OCI-LY3 (cell line): ENCODE data around the gene PEAK3.

ENCODE experiments used
- H2AFZ ChIP-seq: fragments of 200-600, 300-600 bp; shearing (Covaris generic); 2 replicates; pipeline ENCODE4 v1.6.0; 2014; ENCODE audit warnings: antibody characterized with exemption, low read depth, low read length
- H3K27ac ChIP-seq: fragments of 200-600, 300-600 bp; sonication (generic); 2 replicates; pipeline ENCODE4 v1.5.1; 2014; ENCODE audit warnings: mild to moderate bottlenecking, low read length, moderate library complexity, mixed read lengths
- H3K27me3 ChIP-seq: fragments of 200-600, 300-600 bp; sonication (generic); 2 replicates; pipeline ENCODE4 v1.6.1; 2014; ENCODE audit warnings: low read depth, low read length, mixed read lengths
- H3K36me3 ChIP-seq: fragments of 200-600, 300-600 bp; sonication (generic); replicated peaks from 2 replicates; pipeline ENCODE3; 2014; ENCODE audit warnings: low read depth, low read length, mixed read lengths
- H3K4me1 ChIP-seq: fragments of 300-600, 200-600 bp; sonication (generic); 2 replicates; pipeline ENCODE4 v1.6.1; 2014; ENCODE audit warnings: low read length, mixed read lengths
- H3K4me2 ChIP-seq: fragments of 200-600, 300-600 bp; sonication (generic); 2 replicates; pipeline ENCODE4 v1.6.1; 2014; ENCODE audit warnings: low read length, mixed read lengths
- H3K4me3 ChIP-seq: fragments of 300-600, 200-600 bp; sonication (generic); 2 replicates; pipeline ENCODE4 v1.5.1; 2014; ENCODE audit warnings: antibody characterized with exemption, mild to moderate bottlenecking, low read length, moderate library complexity
- H3K79me2 ChIP-seq: fragments of 300-600, 200-600 bp; shearing (Covaris generic); 2 replicates; pipeline ENCODE4 v1.6.1; 2014; ENCODE audit warnings: mild to moderate bottlenecking, low read length, mixed read lengths
- H3K9ac ChIP-seq: fragments of 300-600, 200-600 bp; shearing (Covaris generic); 2 replicates; pipeline ENCODE4 v1.6.0; 2014; ENCODE audit warnings: mild to moderate bottlenecking, low read length, moderate library complexity
- H3K9me3 ChIP-seq: fragments of 200-600, 300-600 bp; shearing (Covaris generic); 2 replicates; pipeline ENCODE4 v1.6.1; 2014; ENCODE audit warnings: low read length, mixed read lengths; ENCODE audit not compliant: insufficient read depth
- H4K20me1 ChIP-seq: fragments of 200-600, 300-600 bp; sonication (generic); 2 replicates; pipeline ENCODE4 v1.6.1; 2016; ENCODE audit warnings: low read length, mixed read lengths; ENCODE audit not compliant: insufficient read depth
- EZH2phosphoT487 ChIP-seq: fragments of 200-600 bp; shearing (Covaris generic); IDR thresholded peaks from 2 replicates; pipeline ENCODE4 v1.6.1; 2018; ENCODE audit warnings: antibody characterized with exemption, mixed run types, low read depth
- TF ChIP-seq, protein P1 (sequence below): fragments of 200-600, 300-600 bp; sonication (generic); IDR thresholded peaks from 2 replicates; pipeline ENCODE4 v1.5.1; 2014; ENCODE audit warnings: antibody characterized with exemption, low read length, low read depth

PEAK3 gene

DNA sequence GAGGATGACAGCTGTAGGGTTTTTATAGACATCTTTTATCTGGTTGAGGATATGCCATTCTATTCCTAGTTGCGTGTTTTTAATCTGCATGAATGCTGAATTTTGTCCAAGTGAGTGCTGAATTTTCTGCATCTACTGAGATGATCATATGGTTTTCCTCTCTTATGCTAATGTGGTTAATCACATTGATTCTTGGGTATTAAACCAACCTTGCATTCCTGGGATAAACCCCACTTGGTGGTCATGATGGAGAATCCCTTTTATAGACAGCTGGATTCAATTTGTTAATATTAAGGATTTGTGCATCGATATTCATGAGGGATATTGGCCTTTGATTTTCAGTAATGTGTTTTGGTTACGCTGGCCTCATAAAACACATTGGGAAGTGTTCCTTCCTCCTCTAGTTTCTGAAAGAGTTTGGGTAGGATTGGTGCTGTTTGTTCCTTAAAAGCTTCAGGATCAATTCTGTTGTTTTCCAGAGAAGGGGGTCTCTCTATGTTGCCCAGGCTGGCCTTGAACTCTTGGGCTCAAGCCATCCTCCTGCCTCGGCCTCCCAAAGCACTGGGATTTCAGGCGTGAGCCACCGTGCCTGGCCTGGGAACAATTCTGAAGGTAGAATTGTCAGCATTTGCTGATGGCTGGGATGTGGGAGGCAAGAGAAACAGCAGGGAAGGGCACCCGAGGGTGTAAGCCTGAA is 33.3 kb upstream of the PEAK3 start:
- Histone ChIP-seq H3K27me3 (peaks cover 12% of the 10 kb centered on the region), H3K27ac (no peak overlapping the region), H2AFZ (no peak overlapping the region), H4K20me1 (no peaks in the 10 kb centered on the region), H3K4me3 (no peak overlapping the region), H3K4me2 (no peak overlapping the region), H3K79me2 (no peaks in the 10 kb centered on the region), H3K36me3 (no peaks in the 10 kb centered on the region), H3K4me1 (no peaks in the 10 kb centered on the region), H3K9ac (no peak overlapping the region), H3K9me3 (peaks cover 8% of the 10 kb centered on the region; the same call in 1 of the 2 replicates)
- TF ChIP-seq, protein P1, sequence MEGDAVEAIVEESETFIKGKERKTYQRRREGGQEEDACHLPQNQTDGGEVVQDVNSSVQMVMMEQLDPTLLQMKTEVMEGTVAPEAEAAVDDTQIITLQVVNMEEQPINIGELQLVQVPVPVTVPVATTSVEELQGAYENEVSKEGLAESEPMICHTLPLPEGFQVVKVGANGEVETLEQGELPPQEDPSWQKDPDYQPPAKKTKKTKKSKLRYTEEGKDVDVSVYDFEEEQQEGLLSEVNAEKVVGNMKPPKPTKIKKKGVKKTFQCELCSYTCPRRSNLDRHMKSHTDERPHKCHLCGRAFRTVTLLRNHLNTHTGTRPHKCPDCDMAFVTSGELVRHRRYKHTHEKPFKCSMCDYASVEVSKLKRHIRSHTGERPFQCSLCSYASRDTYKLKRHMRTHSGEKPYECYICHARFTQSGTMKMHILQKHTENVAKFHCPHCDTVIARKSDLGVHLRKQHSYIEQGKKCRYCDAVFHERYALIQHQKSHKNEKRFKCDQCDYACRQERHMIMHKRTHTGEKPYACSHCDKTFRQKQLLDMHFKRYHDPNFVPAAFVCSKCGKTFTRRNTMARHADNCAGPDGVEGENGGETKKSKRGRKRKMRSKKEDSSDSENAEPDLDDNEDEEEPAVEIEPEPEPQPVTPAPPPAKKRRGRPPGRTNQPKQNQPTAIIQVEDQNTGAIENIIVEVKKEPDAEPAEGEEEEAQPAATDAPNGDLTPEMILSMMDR: no peak
- no peak for TF ChIP-seq EZH2phosphoT487

DNA sequence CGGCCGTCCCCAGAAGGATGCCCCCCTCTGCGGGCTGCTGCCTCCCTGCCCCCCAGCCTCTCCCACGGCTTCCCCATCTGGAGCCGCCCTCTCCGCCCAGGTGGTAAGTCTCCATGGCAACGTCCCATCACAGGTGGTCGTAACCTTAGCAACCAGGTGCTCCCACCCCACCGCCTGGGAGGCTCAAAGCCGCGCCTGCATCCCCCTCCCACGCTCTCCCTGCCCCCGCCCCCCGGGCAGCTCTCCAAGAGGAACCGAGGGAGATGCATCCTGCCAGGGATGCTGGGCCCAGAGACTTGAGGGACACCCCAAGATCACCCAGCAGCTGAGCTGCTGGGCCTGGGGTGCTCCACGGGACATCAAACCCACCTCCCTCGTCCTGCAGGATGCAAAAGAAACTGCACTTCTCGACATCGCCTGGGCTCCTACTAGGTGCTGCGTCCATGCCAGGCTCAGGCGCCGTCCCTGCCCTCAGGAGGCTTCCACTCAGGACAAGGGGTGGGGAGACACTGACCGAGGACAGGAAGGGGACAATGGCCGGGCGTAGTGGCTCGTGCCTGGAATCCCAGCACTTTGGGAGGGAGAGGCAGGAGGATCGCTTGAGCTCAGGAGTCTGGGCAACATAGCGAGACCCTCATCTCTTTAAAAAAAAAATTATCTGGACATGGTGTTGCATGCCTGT is 31.0 kb upstream of the PEAK3 start:
- TF ChIP-seq, protein P1: no peak
- no peak for TF ChIP-seq EZH2phosphoT487
- Histone ChIP-seq H3K9ac (no peak overlapping the region), H3K79me2 (no peaks in the 10 kb centered on the region), H3K9me3 (peaks cover 8% of the 10 kb centered on the region; the same call in 1 of the 2 replicates), H3K4me2 (no peak overlapping the region), H3K36me3 (no peaks in the 10 kb centered on the region), H3K27me3 (peaks cover 16% of the 10 kb centered on the region), H4K20me1 (no peaks in the 10 kb centered on the region), H3K4me3 (no peak overlapping the region), H3K4me1 (no peaks in the 10 kb centered on the region), H2AFZ (no peak overlapping the region), H3K27ac (no peak overlapping the region)

DNA sequence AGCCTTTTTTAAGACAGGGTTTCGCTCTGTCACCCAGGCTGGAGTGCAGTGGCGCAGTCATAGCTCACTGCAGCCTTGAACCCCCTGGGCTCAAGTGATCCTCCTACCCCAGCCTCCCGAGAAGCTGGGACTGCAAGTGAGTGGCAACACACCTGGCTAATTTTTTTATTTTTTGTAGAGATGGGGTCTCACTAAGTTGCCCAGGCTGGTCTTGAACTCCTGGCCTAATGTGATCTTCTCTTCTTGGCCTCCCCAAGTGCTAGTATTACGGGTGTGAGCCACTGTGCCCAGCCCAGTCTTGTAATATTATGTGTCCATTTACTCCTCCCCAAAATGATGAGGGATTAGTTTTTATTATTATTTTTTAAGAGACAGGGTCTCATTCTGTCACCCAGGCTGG is 29.1 kb upstream of the PEAK3 start:
- H2AFZ ChIP-seq: no peak overlapping the region
- no peaks in the 10 kb centered on the region for H4K20me1 ChIP-seq
- no peaks in the 10 kb centered on the region for H3K79me2 ChIP-seq
- TF ChIP-seq, protein P1: no peak
- TF ChIP-seq EZH2phosphoT487: no peak
- peaks cover 8% of the 10 kb centered on the region; the same call in 1 of the 2 replicates for H3K9me3 ChIP-seq
- H3K4me3 ChIP-seq: no peak overlapping the region
- no peak overlapping the region for H3K4me2 ChIP-seq
- peaks cover 19% of the 10 kb centered on the region for H3K27me3 ChIP-seq
- no peak overlapping the region for H3K9ac ChIP-seq
- no peaks in the 10 kb centered on the region for H3K36me3 ChIP-seq
- H3K27ac ChIP-seq: no peak overlapping the region
- H3K4me1 ChIP-seq: no peaks in the 10 kb centered on the region

DNA sequence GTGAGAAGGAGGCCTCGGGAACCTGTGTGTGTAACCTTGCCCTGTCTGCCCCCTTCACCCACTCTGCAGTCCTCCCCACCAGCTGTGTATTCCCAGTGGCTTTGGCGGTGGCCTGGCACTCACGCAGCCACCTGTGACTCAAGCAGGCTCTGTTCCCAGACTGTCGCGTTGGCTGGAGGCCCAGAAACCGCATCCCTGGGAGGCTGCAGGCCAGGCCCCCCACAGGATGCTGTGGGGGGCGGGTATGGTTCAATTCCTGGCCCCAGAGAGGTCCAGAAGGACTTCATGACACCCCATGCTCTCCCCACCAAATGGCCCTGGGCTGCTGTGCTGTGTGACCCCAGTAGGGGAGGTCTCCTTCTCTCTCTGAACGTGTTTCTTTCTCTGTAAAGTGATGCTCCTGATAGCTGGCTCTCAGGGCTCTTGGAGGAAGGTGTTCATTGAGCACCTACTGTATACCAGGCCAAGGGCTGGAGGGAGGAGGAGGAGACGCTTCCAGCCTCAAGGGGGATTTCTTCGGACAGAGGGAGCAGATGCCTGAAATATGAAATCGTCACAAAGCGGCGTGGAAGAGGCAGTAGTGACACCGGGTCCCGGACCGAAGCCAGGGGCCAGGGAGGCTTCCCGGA is 27.9 kb upstream of the PEAK3 start:
- H3K27ac ChIP-seq: no peak overlapping the region

More for the DNA sequence above, 27.9 kb upstream of the PEAK3 start:
- H3K9ac ChIP-seq: no peak overlapping the region
- no peak overlapping the region for H3K4me2 ChIP-seq
- peaks cover 16% of the 10 kb centered on the region for H3K27me3 ChIP-seq
- H3K4me1 ChIP-seq: no peaks in the 10 kb centered on the region
- TF ChIP-seq, protein P1: no peak
- TF ChIP-seq EZH2phosphoT487: no peak
- H4K20me1 ChIP-seq: no peaks in the 10 kb centered on the region
- no peak overlapping the region for H2AFZ ChIP-seq
- H3K4me3 ChIP-seq: no peak overlapping the region
- H3K79me2 ChIP-seq: no peaks in the 10 kb centered on the region
- H3K9me3 ChIP-seq: peaks cover 2% of the 10 kb centered on the region; the same call in 1 of the 2 replicates
- no peaks in the 10 kb centered on the region for H3K36me3 ChIP-seq
